Measurements from ENCODE around the gene NLRC5.

GRCh38 chr16:56985962-56986360, 3.4 kb upstream of the NLRC5 start:
- TF ChIP-seq CTCF (conservative IDR thresholded peaks at IDR 0.05; ENCODE audit: low read length) (no peak), EZH2phosphoT487 (IDR thresholded peaks at IDR 0.05; ENCODE audit: borderline replicate concordance, low read depth, low read length) (no peak)
